Measurements from ENCODE around the gene ELL.

DNA sequence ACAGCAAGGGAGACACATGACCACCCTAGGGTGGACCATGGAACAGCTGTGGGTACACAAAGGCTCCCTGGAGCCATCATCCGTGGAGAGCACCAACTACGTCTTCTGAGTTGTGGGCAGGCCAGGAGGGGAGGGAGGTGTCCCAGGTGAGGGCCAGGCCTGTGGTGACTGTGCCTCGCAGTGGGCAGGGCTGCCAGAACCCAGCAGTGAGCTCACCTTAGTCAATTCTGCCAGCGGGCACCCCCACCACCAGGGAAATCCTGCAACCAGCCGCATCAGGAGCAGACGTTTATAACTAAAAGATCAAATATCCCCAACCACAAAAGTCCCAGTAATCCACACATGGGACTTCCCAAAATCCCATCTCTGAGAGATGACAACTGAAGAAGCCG is 19.6 kb downstream of the ELL start:
- no peak for TF ChIP-seq ZNF274 (IDR thresholded peaks at IDR 0.05; ENCODE audit: low read depth, low read length)
- TF ChIP-seq YY1 (IDR thresholded peaks at IDR 0.05; ENCODE audit: insufficient read depth, insufficient read length) = no peak
